ENCODE results near the gene SRRD. TPM values are rescaled to one million over a fixed set of nuclear protein-coding genes. Genes with fewer than 3 reads are reported as not detected.

Gene SRRD
- total RNA-seq, 4 donors from 2014 or later: 12.7 to 20.5 (median 15.2) TPM

DNA sequence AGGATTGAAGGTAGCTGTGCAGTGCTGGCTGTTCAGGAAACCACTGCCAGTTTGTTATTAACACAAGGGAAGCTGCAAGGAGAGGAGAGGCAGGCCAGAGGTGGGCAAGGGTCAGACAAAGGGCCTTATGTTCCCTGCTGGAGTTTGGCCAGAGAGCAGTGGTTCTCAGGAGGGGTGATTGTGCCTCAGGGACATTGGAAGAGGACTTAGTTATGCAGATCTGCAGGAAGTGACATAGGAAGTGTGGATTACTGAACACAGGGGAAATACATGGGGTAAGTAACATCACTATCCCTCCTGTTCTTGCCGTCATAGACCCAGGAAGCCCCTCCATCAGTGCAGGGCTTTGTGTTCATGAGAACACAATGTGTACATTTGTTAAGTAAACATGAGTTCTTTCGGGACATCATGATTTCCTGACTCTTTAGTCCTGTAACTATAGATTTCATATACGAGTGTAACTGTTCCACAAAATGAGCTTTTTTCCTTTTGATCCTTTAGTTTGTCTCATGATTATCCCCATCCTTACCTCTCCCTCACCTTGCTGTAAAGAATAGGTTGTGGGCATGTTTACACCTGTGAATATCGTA is 5.9 kb downstream of the SRRD start:
- Histone ChIP-seq H3K9me3 (no peaks in the 10 kb centered on the region), H3K4me1 (peaks cover 9 to 16% (median 13%) of the 10 kb centered on the region in 4 donors), H3K27me3 (no peaks in the 10 kb centered on the region), H3K36me3 (peaks cover 54 to 82% (median 77%) of the 10 kb centered on the region in 4 donors), H3K27ac (replicated peaks in 1 of 4) (no peak overlapping the region), H3K4me3 (no peak overlapping the region)
- intact Hi-C loops (cut with DNase I): no loop called here
- TF ChIP-seq, protein P1, sequence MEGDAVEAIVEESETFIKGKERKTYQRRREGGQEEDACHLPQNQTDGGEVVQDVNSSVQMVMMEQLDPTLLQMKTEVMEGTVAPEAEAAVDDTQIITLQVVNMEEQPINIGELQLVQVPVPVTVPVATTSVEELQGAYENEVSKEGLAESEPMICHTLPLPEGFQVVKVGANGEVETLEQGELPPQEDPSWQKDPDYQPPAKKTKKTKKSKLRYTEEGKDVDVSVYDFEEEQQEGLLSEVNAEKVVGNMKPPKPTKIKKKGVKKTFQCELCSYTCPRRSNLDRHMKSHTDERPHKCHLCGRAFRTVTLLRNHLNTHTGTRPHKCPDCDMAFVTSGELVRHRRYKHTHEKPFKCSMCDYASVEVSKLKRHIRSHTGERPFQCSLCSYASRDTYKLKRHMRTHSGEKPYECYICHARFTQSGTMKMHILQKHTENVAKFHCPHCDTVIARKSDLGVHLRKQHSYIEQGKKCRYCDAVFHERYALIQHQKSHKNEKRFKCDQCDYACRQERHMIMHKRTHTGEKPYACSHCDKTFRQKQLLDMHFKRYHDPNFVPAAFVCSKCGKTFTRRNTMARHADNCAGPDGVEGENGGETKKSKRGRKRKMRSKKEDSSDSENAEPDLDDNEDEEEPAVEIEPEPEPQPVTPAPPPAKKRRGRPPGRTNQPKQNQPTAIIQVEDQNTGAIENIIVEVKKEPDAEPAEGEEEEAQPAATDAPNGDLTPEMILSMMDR (IDR thresholded peaks at IDR 0.05): no peak
- TF ChIP-seq POLR2A (IDR thresholded peaks at IDR 0.05; ENCODE audit: low read depth): no peak
- no peak for TF ChIP-seq EP300 (IDR thresholded peaks at IDR 0.05)
- no peak for TF ChIP-seq POLR2AphosphoS5 (IDR thresholded peaks at IDR 0.05)
- DNase-seq (ENCODE audit: extremely low spot score): no peak
- 80% methylated on average over 4 of the region's 4 CpGs for WGBS

DNA sequence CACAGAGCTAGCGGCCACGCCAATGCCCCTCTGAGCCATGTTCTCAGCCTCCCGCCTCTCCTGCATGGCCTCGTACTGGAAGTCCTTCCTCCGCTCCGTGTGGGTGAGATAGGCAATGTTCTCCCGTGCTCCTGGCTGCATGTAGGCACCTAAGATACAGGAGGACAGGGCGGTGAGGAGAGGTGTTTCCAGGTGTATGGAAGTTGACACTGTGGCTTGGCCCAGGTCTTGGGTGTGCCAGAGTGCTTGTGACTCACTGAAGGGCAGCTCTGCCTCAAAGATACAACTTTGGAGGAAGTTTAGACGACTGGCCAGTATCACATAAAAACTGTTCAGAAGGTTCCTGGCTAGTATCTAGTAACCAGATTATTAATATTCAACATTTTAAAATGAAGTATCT is 8.5 kb downstream of the SRRD start:
- no peaks in the 10 kb centered on the region for H3K4me1 ChIP-seq
- WGBS: 86% methylated on average over 9 of the region's 9 CpGs
- TF ChIP-seq POLR2AphosphoS5 (IDR thresholded peaks at IDR 0.05): no peak
- TF ChIP-seq, protein P1 (IDR thresholded peaks at IDR 0.05): no peak
- no peak for TF ChIP-seq POLR2A (IDR thresholded peaks at IDR 0.05; ENCODE audit: low read depth)
- TF ChIP-seq EP300 (IDR thresholded peaks at IDR 0.05): no peak
- intact Hi-C loops (cut with DNase I): no loop called here
- no peaks in the 10 kb centered on the region for H3K9me3 ChIP-seq
- DNase-seq (ENCODE audit: extremely low spot score): no peak
- H3K4me3 ChIP-seq: no peak overlapping the region
- no peak overlapping the region for H3K27ac ChIP-seq (replicated peaks in 1 of 4)
- H3K27me3 ChIP-seq: no peaks in the 10 kb centered on the region
- peaks cover 78 to 100% (median 97%) of the 10 kb centered on the region in 4 donors for H3K36me3 ChIP-seq

DNA sequence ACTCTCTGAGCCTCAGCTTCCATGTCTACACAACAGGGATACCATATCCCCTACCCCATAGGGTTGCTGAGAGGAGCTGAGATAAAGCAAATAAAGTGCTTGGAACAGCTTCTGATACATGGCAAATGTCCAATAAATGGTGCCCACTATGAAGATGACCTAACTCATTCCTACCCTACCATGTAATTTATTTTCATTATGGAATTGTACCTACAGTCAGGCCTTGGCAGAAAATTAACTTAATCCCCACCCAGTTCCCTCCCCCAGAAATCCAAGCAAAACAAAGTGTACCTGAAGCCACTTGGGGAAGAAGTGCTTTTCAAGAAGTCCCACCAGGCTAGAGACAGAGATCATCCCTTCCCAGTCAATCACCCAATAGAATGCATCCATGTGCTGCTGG is 10.8 kb downstream of the SRRD start:
- Histone ChIP-seq H3K36me3 (peaks cover 84 to 100% (median 97%) of the 10 kb centered on the region in 4 donors), H3K4me1 (no peaks in the 10 kb centered on the region), H3K4me3 (no peak overlapping the region), H3K9me3 (no peaks in the 10 kb centered on the region), H3K27me3 (no peaks in the 10 kb centered on the region), H3K27ac (replicated peaks in 1 of 4) (no peak overlapping the region)
- TF ChIP-seq POLR2A (IDR thresholded peaks at IDR 0.05; ENCODE audit: low read depth) (no peak), EP300 (IDR thresholded peaks at IDR 0.05) (no peak), POLR2AphosphoS5 (IDR thresholded peaks at IDR 0.05) (no peak)
- TF ChIP-seq, protein P1 (IDR thresholded peaks at IDR 0.05): no peak
- no peak for DNase-seq (ENCODE audit: extremely low spot score)
- intact Hi-C loops (cut with DNase I): no loop called here

DNA sequence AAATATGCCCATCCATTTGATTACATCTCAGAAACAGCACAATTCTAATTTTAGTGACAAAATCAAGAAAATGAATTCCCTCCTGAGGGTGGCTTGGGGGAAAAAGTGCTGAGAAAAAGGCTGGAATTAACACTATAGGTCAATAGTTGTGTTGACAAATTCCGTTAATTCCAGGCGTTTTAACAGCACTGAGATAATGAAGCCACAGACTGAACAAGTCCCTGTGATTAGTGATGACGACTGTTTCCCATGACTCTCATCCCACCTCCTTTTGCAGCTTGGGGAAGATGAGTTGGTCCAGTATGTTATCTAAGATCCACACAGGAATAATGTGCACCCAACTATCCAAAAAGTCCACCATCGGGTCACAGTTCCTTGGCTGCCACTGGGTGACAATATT is 12.8 kb downstream of the SRRD start:
- WGBS: 94% methylated on average over 4 of the region's 4 CpGs
- no peak for DNase-seq (ENCODE audit: extremely low spot score)
- TF ChIP-seq POLR2A (IDR thresholded peaks at IDR 0.05; ENCODE audit: low read depth): no peak
- Histone ChIP-seq H3K4me1 (no peaks in the 10 kb centered on the region), H3K9me3 (no peaks in the 10 kb centered on the region), H3K27ac (replicated peaks in 1 of 4) (no peak overlapping the region), H3K36me3 (peaks cover 85 to 100% (median 98%) of the 10 kb centered on the region in 4 donors), H3K27me3 (no peaks in the 10 kb centered on the region), H3K4me3 (no peak overlapping the region)
- intact Hi-C loops (cut with DNase I): no loop called here

DNA sequence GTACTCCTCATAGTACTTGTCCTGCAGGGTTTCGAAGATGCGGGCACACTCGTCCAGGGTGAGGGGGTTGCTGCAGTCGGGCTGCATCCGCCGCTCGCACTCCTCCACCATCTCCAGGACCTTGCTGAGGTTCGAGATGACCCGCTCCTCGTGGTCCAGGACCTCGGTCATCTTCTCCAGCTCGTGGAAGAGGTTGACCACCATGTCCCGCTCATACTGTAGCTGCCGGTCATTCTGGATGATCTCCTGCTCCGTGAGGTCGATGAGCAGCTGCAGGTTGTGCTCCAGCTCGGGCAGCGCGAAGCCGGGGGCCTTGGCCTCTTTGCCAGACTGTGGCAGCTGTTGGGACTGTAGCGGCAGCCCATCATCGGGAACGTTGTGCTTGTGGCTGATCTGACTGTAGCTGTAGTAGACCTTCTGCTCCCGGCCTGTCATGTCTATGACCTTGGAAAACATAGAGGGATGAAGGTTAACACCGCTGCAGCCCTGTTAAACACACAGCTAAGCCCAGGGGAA is 15.6 kb downstream of the SRRD start:
- WGBS: 89% methylated on average over 19 of the region's 25 CpGs
- Histone ChIP-seq H3K36me3 (peaks cover 85 to 100% (median 98%) of the 10 kb centered on the region in 4 donors), H3K4me3 (no peak overlapping the region)

More for the DNA sequence above, 15.6 kb downstream of the SRRD start:
- Histone ChIP-seq H3K9me3 (no peaks in the 10 kb centered on the region), H3K4me1 (peaks cover 0 to 8% (median 4%) of the 10 kb centered on the region in 4 donors), H3K27ac (replicated peaks in 1 of 4) (no peak overlapping the region), H3K27me3 (no peaks in the 10 kb centered on the region)
- TF ChIP-seq, protein P1 (IDR thresholded peaks at IDR 0.05): no peak
- TF ChIP-seq EP300 (IDR thresholded peaks at IDR 0.05) (no peak), POLR2AphosphoS5 (IDR thresholded peaks at IDR 0.05) (no peak), POLR2A (IDR thresholded peaks at IDR 0.05; ENCODE audit: low read depth) (no peak)
- intact Hi-C loops (cut with DNase I): no loop called here
- no peak for DNase-seq (ENCODE audit: extremely low spot score)
